Muscle of leg (tissue), 11 donors: ENCODE data around the gene COA7. TPM values are rescaled to one million over a fixed set of nuclear protein-coding genes. Genes with fewer than 3 reads are reported as not detected.
"Not testable (repeated sequence)": the region's sequence is repeated elsewhere in the genome, so short reads cannot be mapped to it uniquely, and the experiment has no call there.

ENCODE experiments used
- DNase-seq: peaks from one replicate; pipeline ENCODE4 v3.0.0; 2013
- H3K27ac ChIP-seq: one replicate; pipeline ENCODE4 v1.5.1; 2013; ENCODE audit warnings: mild to moderate bottlenecking, low read length, control low read depth
- H3K27me3 ChIP-seq: one replicate; pipeline ENCODE4 v1.6.1; 2013; ENCODE audit warnings: low read length; ENCODE audit not compliant: control insufficient read depth, insufficient read depth
- H3K36me3 ChIP-seq: one replicate; pipeline ENCODE4 v1.6.1; 2013; ENCODE audit warnings: low read length; ENCODE audit not compliant: control insufficient read depth, insufficient read depth
- H3K4me1 ChIP-seq: one replicate; pipeline ENCODE4 v1.6.1; 2013; ENCODE audit warnings: low read length; ENCODE audit not compliant: control insufficient read depth, insufficient read depth
- H3K4me3 ChIP-seq: one replicate; pipeline ENCODE4 v1.5.1; 2013; ENCODE audit warnings: low read length, control low read depth
- H3K9me3 ChIP-seq: replicated peaks from 2 replicates; pipeline ENCODE4 v1.6.1; 2013; ENCODE audit warnings: low read depth, low read length; ENCODE audit not compliant: control insufficient read depth
- WGBS: methylation state at CpG from one replicate; pipeline ENCODE4 v1.1.5; 2013; ENCODE audit warnings: missing lambda C conversion rate; ENCODE audit not compliant: insufficient coverage; 5-methylcytosine and 5-hydroxymethylcytosine counted together
- polyA plus RNA-seq, 8 donors: library from polyadenylated mRNA; unstranded; fragments of 120-200 nt; gene quantifications; one replicate each; pipeline versions ENCODE4 v1.2.1 to v1.2.3, GENCODE V29; 2013; ENCODE audit warnings: inconsistent platforms in 1 of 8, low replicate concordance in 1 of 8; ENCODE audit not compliant: insufficient read length in 8 of 8, insufficient read depth in 1 of 8
- total RNA-seq: library from RNA; stranded (reverse); fragments of 120-200 nt; gene quantifications from one replicate; pipeline ENCODE4 v1.2.4, GENCODE V29; 2013

COA7 gene
- total and polyA plus RNA-seq, 9 donors, result 8.7 to 18.8 (median 14.9) TPM

GRCh38 chr1:52733368-52733767 is 35.2 kb upstream of the COA7 start:
- no CpG with 5 or more reads among the region's 3 CpGs for WGBS
- peaks cover 2% of the 10 kb centered on the region for H3K4me1 ChIP-seq
- no peaks in the 10 kb centered on the region for H3K27me3 ChIP-seq
- no peak for DNase-seq
- H3K27ac ChIP-seq, result no peak overlapping the region
- H3K4me3 ChIP-seq, result no peak overlapping the region
- peaks cover 7% of the 10 kb centered on the region for H3K36me3 ChIP-seq
- no peaks in the 10 kb centered on the region for H3K9me3 ChIP-seq

GRCh38 chr1:52727956-52728656 is 30.0 kb upstream of the COA7 start:
- WGBS, result 40% methylated on average over 1 of the region's 6 CpGs
- Histone ChIP-seq H3K27ac (no peak overlapping the region), H3K4me3 (no peak overlapping the region)

GRCh38 chr1:52727114-52727586 is 29.0 kb upstream of the COA7 start:
- H3K4me1 ChIP-seq, result peaks cover 6% of the 10 kb centered on the region
- peak overlapping the region; percentile 94 for H3K4me3 ChIP-seq
- H3K9me3 ChIP-seq, result no peaks in the 10 kb centered on the region
- WGBS, result 0% methylated on average over 9 of the region's 14 CpGs
- peak overlapping the region; percentile 93 for H3K27ac ChIP-seq
- peak; percentile 43 for DNase-seq
- peaks cover 7% of the 10 kb centered on the region for H3K36me3 ChIP-seq
- no peaks in the 10 kb centered on the region for H3K27me3 ChIP-seq

More at GRCh38 chr1:52727956-52728656, 30.0 kb upstream of the COA7 start:
- Histone ChIP-seq H3K27me3 (no peaks in the 10 kb centered on the region), H3K9me3 (no peaks in the 10 kb centered on the region), H3K4me1 (peaks cover 6% of the 10 kb centered on the region), H3K36me3 (peaks cover 7% of the 10 kb centered on the region)
- DNase-seq, result no peak

GRCh38 chr1:52726265-52727113 is 28.3 kb upstream of the COA7 start, which contains the start of gene ZYG11B:
Gene ZYG11B (plus strand): TSS chr1:52726453. CDS start chr1:52726654, 201 bp downstream.
- Histone ChIP-seq H3K27me3 (no peaks in the 10 kb centered on the region), H3K4me1 (peaks cover 6% of the 10 kb centered on the region), H3K27ac (peak within 1 kb of the TSS; percentile 93), H3K36me3 (peaks cover 4% of the 10 kb centered on the region), H3K9me3 (no peaks in the 10 kb centered on the region), H3K4me3 (peak within 1 kb of the TSS; percentile 94)
- DNase-seq, result peak; percentile 97
- under 1% methylated on average over 56 of the region's 59 CpGs for WGBS

GRCh38 chr1:52725903-52726264 is 27.7 kb upstream of the COA7 start:
- peak overlapping the region; percentile 2 for H3K27ac ChIP-seq
- H3K36me3 ChIP-seq, result peaks cover 4% of the 10 kb centered on the region
- H3K4me1 ChIP-seq, result peaks cover 6% of the 10 kb centered on the region
- H3K27me3 ChIP-seq, result no peaks in the 10 kb centered on the region
- peak overlapping the region; percentile 32 for H3K4me3 ChIP-seq
- 11% methylated on average over 2 of the region's 6 CpGs for WGBS
- H3K9me3 ChIP-seq, result no peaks in the 10 kb centered on the region
- no peak for DNase-seq

- no peak for DNase-seq
- no peak overlapping the region for H3K27ac ChIP-seq
- H3K9me3 ChIP-seq, result no peaks in the 10 kb centered on the region
- H3K4me3 ChIP-seq, result no peak overlapping the region
- no peaks in the 10 kb centered on the region for H3K36me3 ChIP-seq
- WGBS, result 69% methylated on average over 2 of the region's 4 CpGs
- H3K27me3 ChIP-seq, result no peaks in the 10 kb centered on the region
- peaks cover 3% of the 10 kb centered on the region for H3K4me1 ChIP-seq
Measured at GRCh38 chr1:52723260-52723659, 25.1 kb upstream of the COA7 start.

GRCh38 chr1:52715296-52715695 is 17.1 kb upstream of the COA7 start:
- H3K9me3 ChIP-seq, result not testable (repeated sequence)

GRCh38 chr1:52713590-52713989 is 15.4 kb upstream of the COA7 start:
- WGBS, result 100% methylated on average over 2 of the region's 4 CpGs
- DNase-seq, result no peak
- H3K27me3 ChIP-seq, result no peaks in the 10 kb centered on the region
- H3K36me3 ChIP-seq, result no peaks in the 10 kb centered on the region
- no peak overlapping the region for H3K4me3 ChIP-seq
- H3K4me1 ChIP-seq, result no peaks in the 10 kb centered on the region
- no peak overlapping the region for H3K27ac ChIP-seq
- no peaks in the 10 kb centered on the region for H3K9me3 ChIP-seq

More at GRCh38 chr1:52715296-52715695, 17.1 kb upstream of the COA7 start:
- H3K4me1 ChIP-seq, DNase-seq, H3K27ac ChIP-seq, H3K27me3 ChIP-seq, H3K4me3 ChIP-seq, H3K36me3 ChIP-seq: not testable (repeated sequence)
- WGBS, result 80% methylated on average over 1 of the region's 6 CpGs

GRCh38 chr1:52709016-52709415 is 10.9 kb upstream of the COA7 start:
- no peaks in the 10 kb centered on the region for H3K9me3 ChIP-seq
- H3K27ac ChIP-seq, result no peak overlapping the region
- no peaks in the 10 kb centered on the region for H3K4me1 ChIP-seq
- H3K36me3 ChIP-seq, result no peaks in the 10 kb centered on the region
- no peaks in the 10 kb centered on the region for H3K27me3 ChIP-seq
- no peak for DNase-seq
- WGBS, result 89% methylated on average over 2 of the region's 6 CpGs
- H3K4me3 ChIP-seq, result no peak overlapping the region

GRCh38 chr1:52707927-52708655 is 9.9 kb upstream of the COA7 start:
- Histone ChIP-seq H3K27ac (no peak overlapping the region), H3K9me3 (no peaks in the 10 kb centered on the region), H3K4me3 (no peak overlapping the region), H3K4me1 (peaks cover 5% of the 10 kb centered on the region), H3K27me3 (no peaks in the 10 kb centered on the region), H3K36me3 (no peaks in the 10 kb centered on the region)
- no peak for DNase-seq
- 67% methylated on average over 3 of the region's 5 CpGs for WGBS
